ENCODE data around the gene AMY2A.
"Not testable (repeated sequence)": the region's sequence is repeated elsewhere in the genome, so short reads cannot be mapped to it uniquely, and the experiment has no call there.

Gene AMY2A

GRCh38 chr1:103616994-103617477, at the start of gene AMY2A:
Gene AMY2A (plus strand): TSS chr1:103617427. CDS start chr1:103617441, 14 bp downstream.
- not testable (repeated sequence) for H3K27me3 Mint-ChIP-seq; H3K9me3 Mint-ChIP-seq; ATAC-seq (ENCODE audit: low read depth); H3K4me3 Mint-ChIP-seq; H3K36me3 Mint-ChIP-seq; H3K4me1 Mint-ChIP-seq; H3K27ac Mint-ChIP-seq; DNase-seq (ENCODE audit: low spot score in 2 of 2)

GRCh38 chr1:103569493-103569892, 47.7 kb upstream of the AMY2A start:
- H3K9me3 Mint-ChIP-seq, result no peaks in the 10 kb centered on the region
- H3K4me1 Mint-ChIP-seq, result no peaks in the 10 kb centered on the region
- no peaks in the 10 kb centered on the region for H3K27me3 Mint-ChIP-seq
- ATAC-seq (ENCODE audit: low read depth), result no peak
- H3K36me3 Mint-ChIP-seq, result peaks cover 23% of the 10 kb centered on the region
- H3K4me3 Mint-ChIP-seq, result no peak overlapping the region
- no peak overlapping the region for H3K27ac Mint-ChIP-seq
- no peak for DNase-seq (ENCODE audit: low spot score in 2 of 2)

GRCh38 chr1:103571289-103571688, 45.9 kb upstream of the AMY2A start, which contains the start of gene AMY2B:
Gene AMY2B (plus strand): TSS chr1:103571589. CDS start chr1:103571603, 14 bp downstream.
- H3K4me1 Mint-ChIP-seq; H3K27me3 Mint-ChIP-seq; H3K9me3 Mint-ChIP-seq; H3K4me3 Mint-ChIP-seq; H3K27ac Mint-ChIP-seq; ATAC-seq (ENCODE audit: low read depth); DNase-seq (ENCODE audit: low spot score in 2 of 2): not testable (repeated sequence)
- H3K36me3 Mint-ChIP-seq, result peaks cover 19% of the 10 kb centered on the region

GRCh38 chr1:103576065-103576464, 41.2 kb upstream of the AMY2A start:
- DNase-seq (ENCODE audit: low spot score in 2 of 2), result no peak
- no peak overlapping the region for H3K27ac Mint-ChIP-seq
- H3K9me3 Mint-ChIP-seq, result no peaks in the 10 kb centered on the region
- H3K4me1 Mint-ChIP-seq, result no peaks in the 10 kb centered on the region
- no peak overlapping the region for H3K4me3 Mint-ChIP-seq
- H3K36me3 Mint-ChIP-seq, result peaks cover 13% of the 10 kb centered on the region
- ATAC-seq (ENCODE audit: low read depth), result no peak
- H3K27me3 Mint-ChIP-seq, result no peaks in the 10 kb centered on the region

GRCh38 chr1:103576784-103577183, 40.4 kb upstream of the AMY2A start:
- H3K27ac Mint-ChIP-seq; H3K4me1 Mint-ChIP-seq; H3K4me3 Mint-ChIP-seq; ATAC-seq (ENCODE audit: low read depth); DNase-seq (ENCODE audit: low spot score in 2 of 2); H3K9me3 Mint-ChIP-seq; H3K27me3 Mint-ChIP-seq: not testable (repeated sequence)
- H3K36me3 Mint-ChIP-seq, result peaks cover 13% of the 10 kb centered on the region

GRCh38 chr1:103582464-103582863, 34.8 kb upstream of the AMY2A start:
- no peaks in the 10 kb centered on the region for H3K9me3 Mint-ChIP-seq
- no peaks in the 10 kb centered on the region for H3K4me1 Mint-ChIP-seq
- ATAC-seq (ENCODE audit: low read depth) (no peak), DNase-seq (ENCODE audit: low spot score in 2 of 2) (no peak)
- H3K36me3 Mint-ChIP-seq, result peaks cover 3% of the 10 kb centered on the region
- no peak overlapping the region for H3K27ac Mint-ChIP-seq
- no peak overlapping the region for H3K4me3 Mint-ChIP-seq
- no peaks in the 10 kb centered on the region for H3K27me3 Mint-ChIP-seq

- H3K4me1 Mint-ChIP-seq, result no peaks in the 10 kb centered on the region
- H3K27me3 Mint-ChIP-seq, result no peaks in the 10 kb centered on the region
- H3K27ac Mint-ChIP-seq, result no peak overlapping the region
- DNase-seq (ENCODE audit: low spot score in 2 of 2), result no peak
- H3K9me3 Mint-ChIP-seq, result peaks cover 3% of the 10 kb centered on the region
- H3K4me3 Mint-ChIP-seq, result no peak overlapping the region
- peaks cover 3% of the 10 kb centered on the region for H3K36me3 Mint-ChIP-seq
- no peak for ATAC-seq (ENCODE audit: low read depth)
Observed at GRCh38 chr1:103583887-103584286, 33.3 kb upstream of the AMY2A start.

GRCh38 chr1:103584537-103584936, 32.7 kb upstream of the AMY2A start:
- ATAC-seq (ENCODE audit: low read depth) (no peak), DNase-seq (ENCODE audit: low spot score in 2 of 2) (no peak)
- no peaks in the 10 kb centered on the region for H3K4me1 Mint-ChIP-seq
- peaks cover 3% of the 10 kb centered on the region for H3K36me3 Mint-ChIP-seq
- H3K27ac Mint-ChIP-seq, result no peak overlapping the region
- no peak overlapping the region for H3K4me3 Mint-ChIP-seq
- no peaks in the 10 kb centered on the region for H3K27me3 Mint-ChIP-seq
- H3K9me3 Mint-ChIP-seq, result peaks cover 6% of the 10 kb centered on the region

GRCh38 chr1:103602740-103603139, 14.5 kb upstream of the AMY2A start:
- H3K9me3 Mint-ChIP-seq; H3K4me3 Mint-ChIP-seq; H3K27ac Mint-ChIP-seq; H3K36me3 Mint-ChIP-seq; DNase-seq (ENCODE audit: low spot score in 2 of 2); H3K4me1 Mint-ChIP-seq; ATAC-seq (ENCODE audit: low read depth); H3K27me3 Mint-ChIP-seq: not testable (repeated sequence)

GRCh38 chr1:103616362-103616761, 865 bp upstream of the AMY2A start:
- H3K4me3 Mint-ChIP-seq, result no peak overlapping the region
- H3K9me3 Mint-ChIP-seq, result no peaks in the 10 kb centered on the region
- no peak for ATAC-seq (ENCODE audit: low read depth)

GRCh38 chr1:103627436-103627835, 10.2 kb downstream of the AMY2A start:
- ATAC-seq (ENCODE audit: low read depth); DNase-seq (ENCODE audit: low spot score in 2 of 2); H3K27ac Mint-ChIP-seq; H3K27me3 Mint-ChIP-seq; H3K4me3 Mint-ChIP-seq; H3K36me3 Mint-ChIP-seq; H3K9me3 Mint-ChIP-seq; H3K4me1 Mint-ChIP-seq: not testable (repeated sequence)

More at GRCh38 chr1:103616362-103616761, 865 bp upstream of the AMY2A start:
- H3K27me3 Mint-ChIP-seq, result no peaks in the 10 kb centered on the region
- no peak for DNase-seq (ENCODE audit: low spot score in 2 of 2)
- no peak overlapping the region for H3K27ac Mint-ChIP-seq
- H3K36me3 Mint-ChIP-seq, result no peaks in the 10 kb centered on the region
- no peaks in the 10 kb centered on the region for H3K4me1 Mint-ChIP-seq

- H3K4me1 Mint-ChIP-seq; H3K9me3 Mint-ChIP-seq; ATAC-seq (ENCODE audit: low read depth); H3K27me3 Mint-ChIP-seq; H3K4me3 Mint-ChIP-seq; H3K27ac Mint-ChIP-seq; DNase-seq (ENCODE audit: low spot score in 2 of 2); H3K36me3 Mint-ChIP-seq: not testable (repeated sequence)
Observed at GRCh38 chr1:103641194-103641593, 24.0 kb downstream of the AMY2A start.

GRCh38 chr1:103643908-103644307, 26.7 kb downstream of the AMY2A start:
- not testable (repeated sequence) for ATAC-seq (ENCODE audit: low read depth); H3K9me3 Mint-ChIP-seq; H3K4me3 Mint-ChIP-seq; H3K27me3 Mint-ChIP-seq; DNase-seq (ENCODE audit: low spot score in 2 of 2); H3K4me1 Mint-ChIP-seq; H3K27ac Mint-ChIP-seq; H3K36me3 Mint-ChIP-seq

GRCh38 chr1:103650305-103650704, 33.1 kb downstream of the AMY2A start:
- not testable (repeated sequence) for DNase-seq (ENCODE audit: low spot score in 2 of 2); H3K9me3 Mint-ChIP-seq; ATAC-seq (ENCODE audit: low read depth); H3K36me3 Mint-ChIP-seq; H3K4me1 Mint-ChIP-seq; H3K27me3 Mint-ChIP-seq; H3K27ac Mint-ChIP-seq; H3K4me3 Mint-ChIP-seq

GRCh38 chr1:103650889-103651288, 33.7 kb downstream of the AMY2A start:
- H3K4me1 Mint-ChIP-seq; DNase-seq (ENCODE audit: low spot score in 2 of 2); H3K27ac Mint-ChIP-seq; H3K36me3 Mint-ChIP-seq; H3K27me3 Mint-ChIP-seq; H3K9me3 Mint-ChIP-seq; ATAC-seq (ENCODE audit: low read depth); H3K4me3 Mint-ChIP-seq: not testable (repeated sequence)

Measured in memory B cell (primary cell).